Smooth muscle cell (in vitro differentiated cells): ENCODE data around the gene MAN2A2. TPM values are rescaled to one million over a fixed set of nuclear protein-coding genes. Genes with fewer than 3 reads are reported as not detected.
A peak's percentile ranks its signal among the peaks of the same experiment; 100 is the strongest.

ENCODE experiments used
- DNase-seq: peaks from one replicate; lab custom pipeline; 2025; ENCODE audit not compliant: unreplicated experiment; lab: John Stamatoyannopoulos, UW
- H2AFZ ChIP-seq: fragments of 200-600 bp; sonication (generic); 2 replicates; pipeline ENCODE4 v1.6.0; 2016; ENCODE audit warnings: antibody characterized with exemption, low read depth, mild to moderate bottlenecking
- H3F3A ChIP-seq: fragments of 200-600 bp; sonication (generic); 2 replicates; pipeline ENCODE4 v1.6.0; 2017; ENCODE audit warnings: antibody characterized with exemption, low read depth
- H3K27ac ChIP-seq: fragments of 200-600 bp; sonication (generic); 2 replicates; pipeline ENCODE4 v1.5.1; 2016; ENCODE audit warnings: low read depth, mild to moderate bottlenecking
- H3K27me3 ChIP-seq: fragments of 200-600 bp; sonication (generic); 2 replicates; pipeline ENCODE4 v1.6.1; 2016; ENCODE audit warnings: low read depth, mild to moderate bottlenecking
- H3K36me3 ChIP-seq: fragments of 200-600 bp; sonication (generic); 2 replicates; pipeline ENCODE4 v1.5.1; 2016; ENCODE audit warnings: low read depth
- H3K4me1 ChIP-seq: fragments of 200-600 bp; sonication (generic); 2 replicates; pipeline ENCODE4 v1.5.1; 2016; ENCODE audit warnings: low read depth
- H3K4me2 ChIP-seq: fragments of 200-600 bp; sonication (generic); 2 replicates; pipeline ENCODE4 v1.6.0; 2016; ENCODE audit warnings: mild to moderate bottlenecking
- H3K4me3 ChIP-seq: fragments of 200-600 bp; sonication (generic); 2 replicates; pipeline ENCODE4 v1.5.1; 2016; ENCODE audit warnings: mild to moderate bottlenecking
- H3K79me2 ChIP-seq: fragments of 200-600 bp; sonication (generic); 2 replicates; pipeline ENCODE4 v1.6.0; 2016; ENCODE audit warnings: low read depth, mild to moderate bottlenecking
- H3K9ac ChIP-seq: fragments of 200-600 bp; sonication (generic); 2 replicates; pipeline ENCODE4 v1.6.0; 2016; ENCODE audit warnings: low read depth
- H3K9me3 ChIP-seq: fragments of 200-600 bp; sonication (generic); replicated peaks from 2 replicates; pipeline ENCODE4 v1.5.1; 2016; ENCODE audit warnings: low read depth
- H4K20me1 ChIP-seq: fragments of 200-600 bp; sonication (generic); 2 replicates; pipeline ENCODE4 v1.6.0; 2016; ENCODE audit warnings: low read depth
- CTCF ChIP-seq: fragments of 200-600 bp; sonication (generic); IDR thresholded peaks from 2 replicates; pipeline ENCODE4 v1.5.1; 2017; ENCODE audit warnings: borderline replicate concordance, mild to moderate bottlenecking, antibody characterized with exemption; ENCODE audit not compliant: insufficient read depth, poor library complexity, severe bottlenecking
- WGBS: methylation state at CpG from one replicate; pipeline ENCODE4 v1.1.7; 2016; ENCODE audit warnings: low lambda C conversion rate; 5-methylcytosine and 5-hydroxymethylcytosine counted together
- polyA plus RNA-seq: library from polyadenylated mRNA; unstranded; fragments of >200 nt; fragmentation: Nextera tagmentation; extraction: Ambion mirVana; gene quantifications from 2 replicates; pipeline ENCODE4 v1.2.1, GENCODE V29; 2016
- total RNA-seq: library from RNA; depleted of rRNA; stranded (reverse); fragments of >200 nt; gene quantifications from 2 replicates; pipeline ENCODE4 v1.2.3, GENCODE V29; 2014

Gene MAN2A2
- total and polyA plus RNA-seq, 2 experiments from 2014 or later: 9.7 to 11.0 TPM

GRCh38 chr15:90885432-90886290 lies 17.4 kb upstream of the MAN2A2 start:
- no peaks in the 10 kb centered on the region for H3K36me3 ChIP-seq
- no peaks in the 10 kb centered on the region for H3K27me3 ChIP-seq
- no peak overlapping the region for H2AFZ ChIP-seq
- no peak overlapping the region for H3K27ac ChIP-seq
- peak overlapping the region; percentile 89 for H3K4me2 ChIP-seq
- H3K4me3 ChIP-seq: no peak overlapping the region
- peak; percentile 22 for DNase-seq
- 71% methylated on average over 23 of the region's 23 CpGs for WGBS
- H3K9me3 ChIP-seq: no peaks in the 10 kb centered on the region
- H3F3A ChIP-seq: peaks cover 15% of the 10 kb centered on the region
- no peaks in the 10 kb centered on the region for H3K79me2 ChIP-seq
- peak; percentile 99 for TF ChIP-seq CTCF
- peaks cover 17% of the 10 kb centered on the region for H3K4me1 ChIP-seq
- H4K20me1 ChIP-seq: no peaks in the 10 kb centered on the region
- no peak overlapping the region for H3K9ac ChIP-seq

GRCh38 chr15:90886291-90886614 lies 16.8 kb upstream of the MAN2A2 start:
- no peaks in the 10 kb centered on the region for H3K79me2 ChIP-seq
- no peak overlapping the region for H3K27ac ChIP-seq

GRCh38 chr15:90887037-90887481 lies 16.0 kb upstream of the MAN2A2 start:
- Histone ChIP-seq H3K79me2 (no peaks in the 10 kb centered on the region), H3K4me1 (peaks cover 17% of the 10 kb centered on the region), H3F3A (peaks cover 15% of the 10 kb centered on the region), H3K36me3 (no peaks in the 10 kb centered on the region), H3K9ac (no peak overlapping the region), H3K4me2 (no peak overlapping the region), H3K4me3 (no peak overlapping the region), H3K27ac (no peak overlapping the region), H2AFZ (no peak overlapping the region), H3K9me3 (no peaks in the 10 kb centered on the region), H3K27me3 (no peaks in the 10 kb centered on the region), H4K20me1 (no peaks in the 10 kb centered on the region)
- 92% methylated on average over 13 of the region's 13 CpGs for WGBS
- DNase-seq: no peak
- TF ChIP-seq CTCF: no peak

More at GRCh38 chr15:90886291-90886614, 16.8 kb upstream of the MAN2A2 start:
- Histone ChIP-seq H3K9me3 (no peaks in the 10 kb centered on the region), H3K4me1 (peaks cover 17% of the 10 kb centered on the region), H3K4me2 (no peak overlapping the region), H3K36me3 (no peaks in the 10 kb centered on the region), H3F3A (peaks cover 15% of the 10 kb centered on the region), H3K4me3 (no peak overlapping the region), H3K9ac (no peak overlapping the region), H4K20me1 (no peaks in the 10 kb centered on the region), H2AFZ (no peak overlapping the region), H3K27me3 (no peaks in the 10 kb centered on the region)
- 56% methylated on average over 5 of the region's 5 CpGs for WGBS
- DNase-seq: no peak
- no peak for TF ChIP-seq CTCF

- no peak for DNase-seq
- H3K27ac ChIP-seq: no peak overlapping the region
- peaks cover 10% of the 10 kb centered on the region for H3F3A ChIP-seq
- no peak overlapping the region for H2AFZ ChIP-seq
- no peaks in the 10 kb centered on the region for H4K20me1 ChIP-seq
- no peaks in the 10 kb centered on the region for H3K9me3 ChIP-seq
- no peaks in the 10 kb centered on the region for H3K79me2 ChIP-seq
- 96% methylated on average over 18 of the region's 18 CpGs for WGBS
- TF ChIP-seq CTCF: no peak
- H3K27me3 ChIP-seq: no peaks in the 10 kb centered on the region
- no peak overlapping the region for H3K9ac ChIP-seq
- H3K36me3 ChIP-seq: no peaks in the 10 kb centered on the region
- no peak overlapping the region for H3K4me2 ChIP-seq
- no peak overlapping the region for H3K4me3 ChIP-seq
- H3K4me1 ChIP-seq: peaks cover 7% of the 10 kb centered on the region
These were observed 13.8 kb upstream of the MAN2A2 start for GRCh38 chr15:90889313-90889730.
